ENCODE measurements around the gene ANG.

DNA sequence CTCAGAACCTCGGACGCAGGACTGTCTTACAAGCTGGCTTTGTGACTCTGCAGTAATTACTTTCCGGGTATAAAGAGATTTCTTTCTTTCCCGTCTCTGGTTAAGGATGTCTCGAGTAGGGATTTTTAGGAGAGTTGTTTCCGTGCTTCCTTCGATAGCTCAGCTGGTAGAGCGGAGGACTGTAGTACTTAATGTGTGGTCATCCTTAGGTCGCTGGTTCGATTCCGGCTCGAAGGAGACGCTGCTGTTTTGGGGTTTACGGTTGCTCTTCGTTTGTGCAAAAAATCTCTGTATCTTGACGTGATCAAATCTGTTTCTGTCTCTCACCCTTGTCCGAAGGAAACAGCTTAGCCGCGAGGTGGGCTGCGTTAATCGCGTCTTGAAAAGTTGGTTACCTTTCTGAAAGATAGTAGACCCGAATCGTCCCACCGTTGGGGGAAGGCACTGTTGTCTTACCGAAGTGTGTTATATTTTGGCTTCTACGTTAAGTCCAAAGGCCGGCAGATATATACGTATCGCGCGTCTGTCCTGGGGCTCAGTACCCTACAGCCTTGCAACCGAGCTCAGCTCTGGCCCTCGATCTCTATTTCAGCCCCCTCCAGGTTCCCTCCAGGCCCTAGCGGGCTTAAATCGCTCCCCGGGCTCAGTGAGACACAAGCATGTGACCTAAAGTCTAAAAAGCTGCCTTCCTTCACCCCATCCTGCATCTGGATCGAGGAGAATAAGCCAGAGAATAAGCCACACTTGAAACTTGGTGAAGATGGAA is 5.3 kb upstream of the ANG start:
- TF ChIP-seq, protein P1, sequence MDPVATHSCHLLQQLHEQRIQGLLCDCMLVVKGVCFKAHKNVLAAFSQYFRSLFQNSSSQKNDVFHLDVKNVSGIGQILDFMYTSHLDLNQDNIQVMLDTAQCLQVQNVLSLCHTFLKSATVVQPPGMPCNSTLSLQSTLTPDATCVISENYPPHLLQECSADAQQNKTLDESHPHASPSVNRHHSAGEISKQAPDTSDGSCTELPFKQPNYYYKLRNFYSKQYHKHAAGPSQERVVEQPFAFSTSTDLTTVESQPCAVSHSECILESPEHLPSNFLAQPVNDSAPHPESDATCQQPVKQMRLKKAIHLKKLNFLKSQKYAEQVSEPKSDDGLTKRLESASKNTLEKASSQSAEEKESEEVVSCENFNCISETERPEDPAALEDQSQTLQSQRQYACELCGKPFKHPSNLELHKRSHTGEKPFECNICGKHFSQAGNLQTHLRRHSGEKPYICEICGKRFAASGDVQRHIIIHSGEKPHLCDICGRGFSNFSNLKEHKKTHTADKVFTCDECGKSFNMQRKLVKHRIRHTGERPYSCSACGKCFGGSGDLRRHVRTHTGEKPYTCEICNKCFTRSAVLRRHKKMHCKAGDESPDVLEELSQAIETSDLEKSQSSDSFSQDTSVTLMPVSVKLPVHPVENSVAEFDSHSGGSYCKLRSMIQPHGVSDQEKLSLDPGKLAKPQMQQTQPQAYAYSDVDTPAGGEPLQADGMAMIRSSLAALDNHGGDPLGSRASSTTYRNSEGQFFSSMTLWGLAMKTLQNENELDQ (CRISPR knock-in tag; IDR thresholded peaks at IDR 0.05; ENCODE audit: borderline replicate concordance): no peak
- TF ChIP-seq, protein P2, sequence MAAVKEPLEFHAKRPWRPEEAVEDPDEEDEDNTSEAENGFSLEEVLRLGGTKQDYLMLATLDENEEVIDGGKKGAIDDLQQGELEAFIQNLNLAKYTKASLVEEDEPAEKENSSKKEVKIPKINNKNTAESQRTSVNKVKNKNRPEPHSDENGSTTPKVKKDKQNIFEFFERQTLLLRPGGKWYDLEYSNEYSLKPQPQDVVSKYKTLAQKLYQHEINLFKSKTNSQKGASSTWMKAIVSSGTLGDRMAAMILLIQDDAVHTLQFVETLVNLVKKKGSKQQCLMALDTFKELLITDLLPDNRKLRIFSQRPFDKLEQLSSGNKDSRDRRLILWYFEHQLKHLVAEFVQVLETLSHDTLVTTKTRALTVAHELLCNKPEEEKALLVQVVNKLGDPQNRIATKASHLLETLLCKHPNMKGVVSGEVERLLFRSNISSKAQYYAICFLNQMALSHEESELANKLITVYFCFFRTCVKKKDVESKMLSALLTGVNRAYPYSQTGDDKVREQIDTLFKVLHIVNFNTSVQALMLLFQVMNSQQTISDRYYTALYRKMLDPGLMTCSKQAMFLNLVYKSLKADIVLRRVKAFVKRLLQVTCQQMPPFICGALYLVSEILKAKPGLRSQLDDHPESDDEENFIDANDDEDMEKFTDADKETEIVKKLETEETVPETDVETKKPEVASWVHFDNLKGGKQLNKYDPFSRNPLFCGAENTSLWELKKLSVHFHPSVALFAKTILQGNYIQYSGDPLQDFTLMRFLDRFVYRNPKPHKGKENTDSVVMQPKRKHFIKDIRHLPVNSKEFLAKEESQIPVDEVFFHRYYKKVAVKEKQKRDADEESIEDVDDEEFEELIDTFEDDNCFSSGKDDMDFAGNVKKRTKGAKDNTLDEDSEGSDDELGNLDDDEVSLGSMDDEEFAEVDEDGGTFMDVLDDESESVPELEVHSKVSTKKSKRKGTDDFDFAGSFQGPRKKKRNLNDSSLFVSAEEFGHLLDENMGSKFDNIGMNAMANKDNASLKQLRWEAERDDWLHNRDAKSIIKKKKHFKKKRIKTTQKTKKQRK (IDR thresholded peaks at IDR 0.05; ENCODE audit: borderline replicate concordance, low read depth, low read length): no peak
- TF ChIP-seq, protein P3, sequence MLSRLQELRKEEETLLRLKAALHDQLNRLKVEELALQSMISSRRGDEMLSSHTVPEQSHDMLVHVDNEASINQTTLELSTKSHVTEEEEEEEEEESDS (CRISPR knock-in tag; IDR thresholded peaks at IDR 0.05): no peak
